ENCODE measurements around the gene CERS4. TPM values are rescaled to one million over a fixed set of nuclear protein-coding genes. Genes with fewer than 3 reads are reported as not detected.

Gene CERS4
- total and polyA plus RNA-seq, 8 donors, result 36.8 to 59.1 (median 48.6) TPM

DNA sequence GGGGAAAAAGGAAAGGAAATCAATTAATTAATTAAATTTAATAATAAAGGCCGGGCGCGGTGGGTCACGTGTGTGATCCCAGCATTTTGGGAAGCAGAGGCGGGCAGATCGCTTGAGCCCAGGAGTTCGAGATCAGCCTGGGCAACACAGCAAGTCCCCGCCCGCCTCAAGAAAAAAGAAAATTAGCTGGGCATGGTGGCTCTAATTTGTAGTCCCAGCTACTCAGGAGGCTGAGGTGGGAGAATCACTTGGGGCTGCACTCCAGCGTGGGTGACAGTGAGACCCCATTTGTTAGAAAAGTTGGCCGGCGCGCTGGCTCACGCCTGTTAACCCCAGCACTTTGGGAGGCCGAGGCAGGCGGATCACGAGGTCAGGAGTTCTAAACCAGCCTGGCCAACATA is 99.7 kb downstream of the CERS4 start:
- ATAC-seq (no peak), DNase-seq (peak in 2 of 4 donors; percentile 27 to 51)
- intact Hi-C loops (cut with DNase I), result no loop called here
- peak overlapping the region; percentile 13 to 74 for H3K27ac ChIP-seq
- H3K27me3 ChIP-seq, result peaks cover 0 to 5% of the 10 kb centered on the region in 2 donors
- no peaks in the 10 kb centered on the region for H3K9me3 ChIP-seq
- TF ChIP-seq, protein P1, sequence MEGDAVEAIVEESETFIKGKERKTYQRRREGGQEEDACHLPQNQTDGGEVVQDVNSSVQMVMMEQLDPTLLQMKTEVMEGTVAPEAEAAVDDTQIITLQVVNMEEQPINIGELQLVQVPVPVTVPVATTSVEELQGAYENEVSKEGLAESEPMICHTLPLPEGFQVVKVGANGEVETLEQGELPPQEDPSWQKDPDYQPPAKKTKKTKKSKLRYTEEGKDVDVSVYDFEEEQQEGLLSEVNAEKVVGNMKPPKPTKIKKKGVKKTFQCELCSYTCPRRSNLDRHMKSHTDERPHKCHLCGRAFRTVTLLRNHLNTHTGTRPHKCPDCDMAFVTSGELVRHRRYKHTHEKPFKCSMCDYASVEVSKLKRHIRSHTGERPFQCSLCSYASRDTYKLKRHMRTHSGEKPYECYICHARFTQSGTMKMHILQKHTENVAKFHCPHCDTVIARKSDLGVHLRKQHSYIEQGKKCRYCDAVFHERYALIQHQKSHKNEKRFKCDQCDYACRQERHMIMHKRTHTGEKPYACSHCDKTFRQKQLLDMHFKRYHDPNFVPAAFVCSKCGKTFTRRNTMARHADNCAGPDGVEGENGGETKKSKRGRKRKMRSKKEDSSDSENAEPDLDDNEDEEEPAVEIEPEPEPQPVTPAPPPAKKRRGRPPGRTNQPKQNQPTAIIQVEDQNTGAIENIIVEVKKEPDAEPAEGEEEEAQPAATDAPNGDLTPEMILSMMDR (IDR thresholded peaks at IDR 0.05), result no peak
- H3K4me3 ChIP-seq, result peak overlapping the region; percentile 46 to 53
- H3K4me1 ChIP-seq, result peaks cover 13 to 56% of the 10 kb centered on the region in 2 donors
- peaks cover 0 to 46% of the 10 kb centered on the region in 2 donors for H3K36me3 ChIP-seq

DNA sequence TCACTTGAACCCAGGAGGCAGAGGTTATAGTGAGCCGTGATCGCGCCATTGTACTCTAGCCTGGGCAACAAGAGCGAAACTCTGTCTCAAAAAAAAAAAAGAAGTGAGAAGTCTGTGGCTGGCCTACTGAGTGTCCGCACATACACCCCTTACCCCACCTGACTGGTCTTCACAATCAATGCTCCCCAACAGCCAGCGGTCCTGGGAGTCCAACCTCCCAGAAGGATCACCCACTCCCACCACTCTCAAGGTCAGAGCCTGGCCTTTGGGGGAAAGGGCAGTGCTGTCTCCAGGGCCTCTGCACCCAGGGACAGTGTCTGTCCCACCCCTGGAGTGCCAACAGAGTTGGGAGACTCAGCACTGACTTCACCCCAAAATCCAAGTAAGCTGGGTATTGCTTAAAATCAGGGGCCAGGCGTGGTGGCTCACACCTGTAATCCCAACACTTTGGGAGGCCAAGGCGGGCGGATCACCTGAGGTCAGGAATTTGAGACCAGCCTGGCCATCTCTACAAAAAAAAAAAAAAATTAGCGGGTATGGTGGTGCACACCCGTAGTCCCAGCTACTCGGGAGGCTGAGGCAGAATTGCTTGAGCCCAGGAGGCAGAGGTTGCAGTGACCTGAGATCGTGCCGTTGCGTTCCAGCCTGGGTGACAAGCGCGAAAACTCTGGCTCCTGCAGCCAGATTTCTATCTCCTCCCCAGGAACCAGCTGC is 101.3 kb downstream of the CERS4 start:
- DNase-seq (peak in 2 of 4 donors; percentile 18 to 24), ATAC-seq (no peak)
- H3K4me3 ChIP-seq, result no peak overlapping the region
- peaks cover 0 to 62% of the 10 kb centered on the region in 2 donors for H3K36me3 ChIP-seq
- no peaks in the 10 kb centered on the region for H3K9me3 ChIP-seq
- intact Hi-C loops (cut with DNase I), result no loop called here
- TF ChIP-seq, protein P1 (IDR thresholded peaks at IDR 0.05), result no peak
- peak overlapping the region in 1 of 2 donors; percentile 45 for H3K27ac ChIP-seq
- peaks cover 0 to 5% of the 10 kb centered on the region in 2 donors for H3K27me3 ChIP-seq
- H3K4me1 ChIP-seq, result peaks cover 13 to 61% of the 10 kb centered on the region in 2 donors

DNA sequence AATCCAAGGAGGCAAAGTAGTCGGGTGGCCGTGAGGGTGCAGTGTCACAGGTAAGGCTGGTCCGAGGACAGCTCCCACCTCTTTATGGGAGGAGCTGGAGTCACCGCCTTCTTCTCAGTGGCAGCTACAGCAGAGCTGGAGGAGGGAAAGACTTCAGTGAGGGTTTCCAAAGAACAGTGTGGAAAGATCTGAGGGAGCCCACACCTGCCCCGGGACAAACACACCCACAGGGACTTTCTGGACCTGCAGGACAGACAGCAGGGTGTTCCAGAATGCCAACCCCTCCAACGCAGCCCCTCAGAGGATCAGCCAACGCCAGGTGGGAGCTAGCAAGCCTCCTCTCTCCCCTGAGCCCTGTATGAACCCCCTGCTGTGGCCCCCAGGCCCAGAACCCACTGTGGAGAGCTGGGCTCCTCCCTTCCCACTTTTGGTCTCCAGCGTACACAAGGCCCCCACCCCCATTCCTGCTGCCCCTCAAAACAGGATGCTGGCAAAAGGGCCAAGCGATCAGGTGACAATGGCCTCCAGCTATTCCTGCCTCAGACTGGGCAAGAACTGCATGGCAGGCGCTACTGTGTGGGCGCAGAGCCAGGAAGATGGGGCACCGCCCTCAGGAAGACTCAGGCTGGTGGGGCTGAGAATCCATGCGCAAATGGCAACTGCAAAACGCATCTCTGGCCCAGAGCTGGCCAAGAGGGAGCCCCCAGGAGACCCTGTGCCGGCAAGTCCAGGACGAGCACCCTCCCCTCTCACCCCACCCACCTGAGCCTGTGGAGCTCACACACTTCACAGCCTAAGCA is 102.5 kb downstream of the CERS4 start:
- Histone ChIP-seq H3K9me3 (no peaks in the 10 kb centered on the region), H3K4me1 (peaks cover 13 to 51% of the 10 kb centered on the region in 2 donors), H3K36me3 (peaks cover 0 to 73% of the 10 kb centered on the region in 2 donors), H3K27me3 (peaks cover 0 to 5% of the 10 kb centered on the region in 2 donors), H3K4me3 (no peak overlapping the region), H3K27ac (peak overlapping the region; percentile 45 to 51)
- TF ChIP-seq, protein P1 (IDR thresholded peaks at IDR 0.05), result no peak
- no peak for ATAC-seq
- intact Hi-C loops (cut with DNase I), result no loop called here
- DNase-seq, result peak in 2 of 4 donors; percentile 26 to 68

Other genes starting within 250 kb of the CERS4 start
- 10 to 100 TPM; 67.8 to 73.2 TPM for gene ELAVL1, start 203.7 kb upstream of the CERS4 start, total RNA-seq
- 10 to 100 TPM; 64.3 to 76.0 (median 71.2) TPM for gene ELAVL1, start 203.7 kb upstream of the CERS4 start, polyA plus RNA-seq (ENCODE audit: insufficient read length in 6 of 6)
- not detected for gene CCL25, start 156.6 kb upstream of the CERS4 start, total RNA-seq
- under 1 TPM in 4 of 6 donors, not detected in 2; 0.23 to 0.46 (median 0.37) TPM for gene CCL25, start 156.6 kb upstream of the CERS4 start, polyA plus RNA-seq (ENCODE audit: insufficient read length in 6 of 6)
- 1 to 10 TPM in 1 of 2 donors, under 1 TPM in 1; 0.63 to 4.8 TPM for gene FBN3, start 59.8 kb upstream of the CERS4 start, total RNA-seq
- 10 to 100 TPM; 63.6 to 84.0 (median 75.0) TPM for gene FBN3, start 59.8 kb upstream of the CERS4 start, polyA plus RNA-seq (ENCODE audit: insufficient read length in 6 of 6)
- gene CD320, start 99.0 kb downstream of the CERS4 start, total RNA-seq, result 10 to 100 TPM; 44.1 to 58.3 TPM
- 10 to 100 TPM; 30.4 to 42.5 (median 34.0) TPM for gene CD320, start 99.0 kb downstream of the CERS4 start, polyA plus RNA-seq (ENCODE audit: insufficient read length in 6 of 6)
- 10 to 100 TPM; 38.7 to 40.8 TPM for gene NDUFA7, start 112.0 kb downstream of the CERS4 start, total RNA-seq
- gene NDUFA7, start 112.0 kb downstream of the CERS4 start, polyA plus RNA-seq (ENCODE audit: insufficient read length in 6 of 6), result 10 to 100 TPM; 32.0 to 51.6 (median 37.7) TPM
- gene RPS28, start 112.1 kb downstream of the CERS4 start, total RNA-seq, result 1,000 to 10,000 TPM; 1,595 to 1,630 TPM
- 100 to 1,000 TPM; 565 to 753 (median 599) TPM for gene RPS28, start 112.1 kb downstream of the CERS4 start, polyA plus RNA-seq (ENCODE audit: insufficient read length in 6 of 6)
- 10 to 100 TPM; 14.4 to 29.0 TPM for gene KANK3, start 133.9 kb downstream of the CERS4 start, total RNA-seq
- gene KANK3, start 133.9 kb downstream of the CERS4 start, polyA plus RNA-seq (ENCODE audit: insufficient read length in 6 of 6), result 10 to 100 TPM; 14.6 to 24.9 (median 15.5) TPM
- gene ANGPTL4, start 154.8 kb downstream of the CERS4 start, total RNA-seq, result 10 to 100 TPM in 1 of 2 donors, 1 to 10 TPM in 1; 2.5 to 24.8 TPM
- 1 to 10 TPM; 3.1 to 7.0 (median 4.3) TPM for gene ANGPTL4, start 154.8 kb downstream of the CERS4 start, polyA plus RNA-seq (ENCODE audit: insufficient read length in 6 of 6)
- gene RAB11B, start 181.0 kb downstream of the CERS4 start, total RNA-seq, result 100 to 1,000 TPM in 1 of 2 donors, 10 to 100 TPM in 1; 91.6 to 116 TPM
- gene RAB11B, start 181.0 kb downstream of the CERS4 start, polyA plus RNA-seq (ENCODE audit: insufficient read length in 6 of 6), result 100 to 1,000 TPM; 123 to 137 (median 130) TPM
- 10 to 100 TPM; 46.5 to 54.6 TPM for gene MARCHF2, start 203.9 kb downstream of the CERS4 start, total RNA-seq
- gene MARCHF2, start 203.9 kb downstream of the CERS4 start, polyA plus RNA-seq (ENCODE audit: insufficient read length in 6 of 6), result 10 to 100 TPM in 5 of 6 donors, 1 to 10 TPM in 1; 9.1 to 12.8 (median 12.1) TPM
- 100 to 1,000 TPM; 121 to 163 TPM for gene HNRNPM, start 235.6 kb downstream of the CERS4 start, total RNA-seq
- 100 to 1,000 TPM; 289 to 382 (median 340) TPM for gene HNRNPM, start 235.6 kb downstream of the CERS4 start, polyA plus RNA-seq (ENCODE audit: insufficient read length in 6 of 6)

Measured in left lung (tissue), 10 donors.